Anterior cingulate cortex (tissue), 58 donors: ENCODE results near the gene ACAP3.
A peak's percentile ranks its signal among the peaks of the same experiment; 100 is the strongest.

Experiments used
- DNase-seq, 58 donors: peaks; one replicate each; lab custom pipeline; 2025; lab: John Stamatoyannopoulos, UW

Gene ACAP3, protein sequence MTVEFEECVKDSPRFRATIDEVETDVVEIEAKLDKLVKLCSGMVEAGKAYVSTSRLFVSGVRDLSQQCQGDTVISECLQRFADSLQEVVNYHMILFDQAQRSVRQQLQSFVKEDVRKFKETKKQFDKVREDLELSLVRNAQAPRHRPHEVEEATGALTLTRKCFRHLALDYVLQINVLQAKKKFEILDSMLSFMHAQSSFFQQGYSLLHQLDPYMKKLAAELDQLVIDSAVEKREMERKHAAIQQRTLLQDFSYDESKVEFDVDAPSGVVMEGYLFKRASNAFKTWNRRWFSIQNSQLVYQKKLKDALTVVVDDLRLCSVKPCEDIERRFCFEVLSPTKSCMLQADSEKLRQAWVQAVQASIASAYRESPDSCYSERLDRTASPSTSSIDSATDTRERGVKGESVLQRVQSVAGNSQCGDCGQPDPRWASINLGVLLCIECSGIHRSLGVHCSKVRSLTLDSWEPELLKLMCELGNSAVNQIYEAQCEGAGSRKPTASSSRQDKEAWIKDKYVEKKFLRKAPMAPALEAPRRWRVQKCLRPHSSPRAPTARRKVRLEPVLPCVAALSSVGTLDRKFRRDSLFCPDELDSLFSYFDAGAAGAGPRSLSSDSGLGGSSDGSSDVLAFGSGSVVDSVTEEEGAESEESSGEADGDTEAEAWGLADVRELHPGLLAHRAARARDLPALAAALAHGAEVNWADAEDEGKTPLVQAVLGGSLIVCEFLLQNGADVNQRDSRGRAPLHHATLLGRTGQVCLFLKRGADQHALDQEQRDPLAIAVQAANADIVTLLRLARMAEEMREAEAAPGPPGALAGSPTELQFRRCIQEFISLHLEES

DNA sequence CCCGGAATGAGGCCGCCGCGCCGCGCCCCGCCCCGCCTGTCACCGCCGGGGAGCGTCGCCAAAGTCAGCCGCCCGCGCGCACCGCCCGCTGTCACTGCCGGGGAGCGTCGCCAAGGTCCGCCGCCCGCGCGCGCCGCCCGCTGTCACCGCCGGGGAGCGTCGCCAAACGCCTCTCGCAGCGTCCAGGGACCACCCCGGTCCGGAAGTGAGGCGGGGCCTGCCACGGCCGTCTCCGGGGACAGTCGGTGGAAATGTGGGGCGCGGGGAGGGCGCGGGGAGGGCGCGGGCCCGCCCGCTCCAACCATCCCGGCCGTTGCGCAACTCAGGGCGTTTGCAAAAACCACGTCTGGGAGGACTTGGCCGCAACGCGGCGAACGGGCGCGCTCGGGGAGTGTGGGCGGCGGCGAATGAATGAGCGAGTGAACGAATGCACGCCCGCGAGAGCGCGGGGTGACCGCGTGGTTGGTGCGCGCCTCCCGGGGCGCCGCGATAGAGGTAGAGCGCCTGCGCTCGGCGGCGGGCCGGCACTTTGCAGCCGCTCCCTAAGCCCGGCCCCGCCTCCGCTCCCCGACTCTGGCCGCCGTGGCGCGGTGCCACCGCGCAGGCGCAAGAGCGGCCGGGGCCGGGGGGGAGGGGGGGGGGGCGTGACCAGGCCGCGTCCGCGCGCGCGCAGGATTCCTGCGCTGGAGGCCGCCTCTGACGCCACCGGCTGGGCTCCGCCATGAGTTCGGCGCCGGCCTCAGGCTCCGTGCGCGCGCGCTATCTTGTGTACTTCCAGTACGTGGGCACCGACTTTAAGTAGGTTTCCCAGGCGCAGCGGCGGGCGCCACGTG, at the start of gene ACAP3, which contains the start of gene PUSL1:
Gene ACAP3 (minus strand): TSS at position 8 of the 833 bp plus-strand sequence. CDS start 115 bp downstream, outside the sequence.
Gene PUSL1 (plus strand): TSS at position 675 of the 833 bp plus-strand sequence. CDS start 47 bp downstream, at position 722.
- DNase-seq, result peak in 56 of 58 donors; percentile 78 to 98 (median 90)

DNA sequence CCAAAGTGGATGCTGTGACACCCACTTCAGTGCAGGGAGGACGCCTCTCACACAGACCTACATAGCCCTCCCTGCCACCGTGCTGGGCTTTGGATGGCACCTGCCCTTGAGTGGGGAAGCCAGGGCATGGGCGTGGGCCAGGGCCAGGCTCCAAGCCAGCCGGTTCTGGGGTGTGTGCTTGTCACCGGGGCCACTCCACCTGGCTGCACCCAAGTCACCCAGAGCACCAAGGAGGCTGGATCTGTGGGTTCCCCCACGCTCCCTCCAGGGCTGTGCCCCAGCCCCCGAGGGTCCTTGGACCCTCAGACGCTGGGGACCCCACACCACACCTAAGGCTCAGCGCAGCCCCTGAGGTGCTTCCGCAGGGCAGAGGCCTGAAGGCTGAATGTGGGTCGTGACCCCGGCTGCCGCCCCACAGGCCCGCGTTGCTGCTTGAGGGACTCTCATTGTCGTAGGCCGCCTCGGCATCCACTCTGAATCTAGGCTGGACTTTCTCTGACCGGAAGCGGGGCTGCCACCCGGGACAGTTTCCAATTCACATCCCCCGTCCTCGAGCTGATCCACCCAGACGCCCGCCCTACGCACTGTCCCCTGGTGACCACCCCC, 49.2 kb upstream of the ACAP3 start:
- DNase-seq, result no peak

DNA sequence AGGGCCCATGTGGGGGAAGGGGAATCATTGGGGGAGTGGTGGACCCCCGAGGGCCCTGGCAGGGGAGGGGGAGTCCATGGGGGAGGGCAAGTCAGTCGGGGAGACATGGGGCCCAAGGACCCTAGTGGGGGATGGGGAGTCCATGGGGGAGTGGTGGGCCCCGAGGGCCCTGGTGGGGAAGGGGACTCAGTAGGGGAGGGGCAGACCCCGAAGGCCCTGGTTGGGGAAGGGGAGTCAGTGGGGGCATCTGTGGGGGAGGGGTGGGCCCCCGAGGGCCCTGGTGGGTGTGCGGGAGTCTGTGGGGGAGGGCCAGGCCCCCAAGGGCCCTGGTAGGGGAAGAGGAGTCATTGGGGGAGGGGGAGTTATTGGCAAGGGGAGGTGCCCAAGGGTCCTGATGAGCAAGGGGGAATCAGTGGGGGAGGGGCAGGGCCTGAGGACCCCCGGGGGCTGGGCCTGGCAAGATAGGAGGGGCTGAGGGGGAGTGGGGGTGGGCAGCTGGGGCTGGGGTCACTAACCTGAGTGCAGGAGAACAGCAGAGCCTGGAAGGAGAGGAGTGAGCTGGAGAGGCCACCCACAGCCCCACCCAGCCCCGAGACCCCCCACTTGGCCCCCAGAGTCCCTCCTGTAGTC, 48.6 kb upstream of the ACAP3 start:
- DNase-seq, result no peak

DNA sequence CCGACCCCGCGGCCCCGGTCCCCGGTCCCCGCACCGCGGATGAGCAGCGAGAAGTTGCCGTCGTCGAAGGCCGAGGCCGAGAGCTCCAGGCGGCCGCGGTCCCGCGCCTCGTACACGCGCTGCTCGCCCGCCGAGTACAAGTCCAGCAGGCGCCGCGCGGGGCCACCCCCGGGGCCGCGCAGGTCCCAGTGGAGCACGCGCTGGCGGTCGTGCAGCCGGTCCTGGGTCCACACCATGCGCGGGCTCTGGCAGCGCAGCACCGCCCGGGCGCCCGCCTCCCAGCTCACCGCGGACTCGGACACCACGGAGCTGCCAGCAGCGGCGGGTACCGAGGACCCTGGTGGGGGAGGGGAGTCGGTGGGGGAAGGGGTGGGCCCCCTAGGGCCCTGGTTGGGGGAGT, 47.7 kb upstream of the ACAP3 start:
- DNase-seq, result peak in 3 of 58 donors; percentile 28 to 33 (median 28)

DNA sequence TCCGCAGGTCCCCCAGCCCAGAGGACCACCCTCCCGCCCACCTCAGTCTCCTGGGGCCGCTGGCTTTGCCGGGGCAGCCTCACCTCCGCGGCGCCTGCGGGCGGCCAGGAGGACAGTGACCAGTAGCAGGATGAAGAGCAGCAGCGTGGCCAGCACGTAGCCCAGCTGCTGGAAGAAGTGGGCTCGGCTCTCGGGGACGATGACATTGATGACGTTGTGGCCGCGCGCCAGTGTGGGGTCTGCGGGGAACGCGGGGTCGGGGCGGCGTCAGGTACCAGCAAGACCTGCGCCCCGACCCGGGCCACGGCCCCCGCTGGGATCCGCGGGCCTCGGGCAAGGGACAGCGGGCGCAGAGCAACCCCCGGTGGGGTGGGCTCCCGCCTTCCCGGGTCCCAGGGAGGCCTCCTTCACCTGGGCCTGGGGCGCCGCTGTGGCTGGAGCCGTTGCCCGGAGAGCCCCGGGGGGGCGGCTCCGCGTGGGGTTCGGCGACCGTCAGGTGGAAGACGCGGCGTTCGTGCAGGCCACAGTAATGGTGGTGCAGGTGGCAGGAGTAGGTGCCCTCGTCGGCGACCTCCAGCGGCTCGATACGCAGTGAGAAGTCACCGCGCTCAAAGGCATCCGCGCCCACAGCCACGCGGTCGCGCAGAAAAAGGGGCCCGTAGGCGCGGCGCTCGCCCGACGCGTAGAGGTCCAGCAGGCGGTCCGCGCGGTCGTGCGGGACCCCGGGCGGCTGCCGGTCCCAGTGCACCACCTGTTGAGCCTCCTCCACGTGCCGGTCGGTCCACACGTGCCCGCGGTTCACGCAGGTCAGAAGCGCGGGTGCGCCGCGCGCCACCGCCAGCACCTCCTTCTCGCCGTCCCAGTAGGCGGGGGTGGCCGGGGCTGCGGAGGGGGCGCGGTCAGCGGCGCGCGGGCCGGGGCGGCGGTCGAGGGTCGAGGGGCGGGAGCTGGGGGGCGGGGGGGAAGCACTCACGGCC, 46.8 kb upstream of the ACAP3 start:
- no peak for DNase-seq

DNA sequence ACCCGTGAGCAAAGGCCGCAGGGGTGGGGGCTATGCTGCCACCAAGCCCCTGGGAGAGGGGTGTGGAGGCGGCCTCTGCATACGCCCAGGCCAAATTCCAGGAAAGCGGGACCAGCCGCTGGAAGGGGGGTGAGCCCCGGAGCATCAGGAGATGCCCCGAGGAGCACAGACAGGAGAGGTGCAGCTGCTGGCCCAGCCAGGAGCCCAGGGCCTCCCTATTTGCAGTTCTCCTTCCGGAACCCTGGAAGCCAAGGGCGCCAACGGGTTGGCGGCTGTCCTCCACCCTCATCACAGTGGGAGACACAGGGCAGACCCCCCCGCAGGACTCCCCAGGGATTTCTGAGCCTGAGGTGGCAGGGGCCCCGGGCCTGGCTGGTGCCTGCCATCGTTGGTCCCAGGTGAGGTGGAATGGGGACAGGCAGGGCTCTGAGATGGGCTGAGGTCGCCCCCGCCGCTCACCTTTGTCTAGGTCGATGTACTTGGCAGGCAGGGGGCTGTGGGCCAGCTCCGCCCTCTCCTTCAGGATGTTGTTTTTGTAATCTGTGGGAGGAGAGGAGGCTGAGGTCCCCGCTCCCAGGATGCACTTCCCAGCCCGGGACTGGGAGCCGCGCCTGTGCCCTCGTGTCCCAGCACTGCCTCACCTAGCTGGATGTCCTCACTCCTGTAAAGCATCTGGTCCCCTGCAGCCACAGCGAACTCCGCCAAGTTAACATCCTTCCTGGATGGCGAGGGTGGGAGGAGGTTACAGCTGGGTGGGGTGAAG, 45.8 kb upstream of the ACAP3 start:
- no peak for DNase-seq

DNA sequence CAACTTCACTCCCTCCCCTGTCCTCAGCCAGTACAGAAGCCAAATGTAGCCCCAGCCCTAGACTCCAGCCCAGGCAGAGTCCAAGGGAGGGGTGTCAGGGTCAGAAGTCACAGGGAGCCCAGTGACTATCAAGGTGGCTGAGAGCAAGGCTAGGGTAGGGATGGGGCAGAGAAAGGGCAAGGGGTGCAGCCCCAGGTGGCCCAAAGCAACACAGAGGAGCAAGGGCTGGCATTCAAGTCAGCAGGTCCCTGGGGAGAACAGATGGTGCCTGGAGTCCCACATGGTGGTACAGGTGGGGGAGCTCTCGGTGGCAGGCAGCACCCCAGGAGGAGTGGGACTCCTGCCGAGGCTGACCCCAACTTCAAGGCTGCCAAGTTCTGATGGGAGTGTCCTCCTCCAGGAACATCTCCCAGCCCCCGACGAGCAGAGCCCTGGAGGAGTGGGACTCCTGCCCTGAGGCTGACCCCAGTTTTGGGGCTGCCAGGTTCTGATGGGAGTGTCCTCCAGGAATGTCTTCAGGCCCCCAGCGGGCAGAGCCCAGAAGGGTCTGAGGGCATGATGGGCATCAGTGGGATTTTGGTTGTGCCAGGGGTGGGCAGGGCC, 45.2 kb upstream of the ACAP3 start:
- no peak for DNase-seq

DNA sequence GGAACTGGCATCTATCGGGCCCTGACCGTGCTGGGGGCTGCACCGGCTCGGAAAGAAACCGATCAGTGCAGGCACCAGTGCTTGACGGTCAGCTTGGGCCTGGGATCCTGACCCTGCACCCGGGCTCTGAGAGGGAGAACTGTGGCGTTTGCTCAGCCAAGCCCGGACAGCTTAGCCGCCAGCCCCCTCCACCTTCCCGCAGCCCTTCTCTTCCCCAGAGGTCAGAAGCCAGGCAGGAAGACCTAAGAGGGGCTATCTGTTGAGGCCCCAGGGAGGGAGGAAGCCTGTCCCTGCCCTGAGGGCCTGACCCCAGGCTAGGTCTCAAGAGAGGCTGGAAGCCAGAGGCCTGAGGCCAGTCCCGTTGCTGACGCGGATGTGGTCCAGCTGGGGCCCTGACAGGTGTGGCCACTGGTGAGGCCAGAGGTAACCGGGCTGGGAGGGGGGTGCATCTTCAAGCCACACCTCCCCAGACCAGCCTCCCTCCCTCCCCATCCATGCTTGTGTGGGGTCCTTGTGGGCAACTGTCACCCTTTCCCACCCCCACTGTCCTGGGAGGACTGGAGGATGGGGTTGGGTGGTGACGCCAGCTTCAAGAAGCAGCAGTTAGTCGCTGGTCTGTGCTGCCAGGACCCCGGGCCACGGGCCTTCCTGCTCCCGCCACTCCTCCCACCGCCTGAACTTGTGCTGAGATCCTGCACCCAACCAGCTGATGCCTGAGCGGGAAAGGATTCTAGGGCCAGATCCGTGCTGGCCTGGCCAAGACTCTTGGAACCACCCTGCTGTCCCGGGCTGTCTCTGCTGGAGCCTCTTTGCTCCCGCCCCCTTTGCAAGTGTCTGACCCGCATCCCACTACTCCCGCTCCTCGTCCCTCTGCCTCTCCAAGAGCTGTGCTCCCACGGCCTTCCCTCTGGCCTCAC, 44.0 kb upstream of the ACAP3 start:
- no peak for DNase-seq

DNA sequence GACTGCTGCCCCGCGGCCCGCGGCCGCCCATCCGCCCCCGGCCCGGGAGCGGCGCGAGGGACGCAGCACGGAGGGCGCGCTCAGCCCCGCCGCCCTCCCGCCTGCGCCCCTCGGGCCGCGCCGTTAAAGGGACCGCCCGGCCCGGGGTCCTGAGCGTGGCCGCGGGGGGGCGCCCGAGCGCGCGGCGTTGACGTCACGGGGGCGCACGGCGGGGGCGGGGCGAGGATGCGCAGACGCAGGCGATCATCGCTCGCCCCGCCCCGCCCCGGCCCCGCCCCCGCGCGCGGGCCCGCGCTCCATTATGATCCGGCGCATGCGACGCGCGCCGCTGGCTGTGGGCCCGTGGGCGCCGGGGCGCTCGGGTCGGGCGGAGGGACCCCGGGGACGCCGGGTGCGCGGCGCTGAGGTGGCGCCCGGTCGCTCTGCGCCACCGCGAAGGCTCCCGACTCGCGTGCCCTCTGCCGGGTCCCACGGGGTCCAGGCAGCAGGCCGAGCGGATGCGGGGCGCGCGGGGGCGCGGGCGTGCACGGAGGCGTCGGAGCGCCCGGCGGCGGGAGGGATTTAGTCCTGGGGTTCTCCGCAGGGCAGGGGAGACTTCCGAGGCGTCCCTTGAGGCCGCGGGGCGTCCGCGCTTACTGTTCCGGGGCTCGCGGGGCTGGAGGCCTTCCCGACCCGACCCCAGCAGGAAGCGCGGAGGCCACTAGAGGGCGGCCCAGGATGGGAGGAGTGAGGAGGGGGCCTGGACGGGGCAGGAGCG, 41.7 kb upstream of the ACAP3 start, which contains the start of gene DVL1:
Gene DVL1 (minus strand): TSS at position 163 of the 757 bp plus-strand sequence. CDS start 353 bp downstream, outside the sequence.
- DNase-seq, result peak in 41 of 58 donors; percentile 19 to 77 (median 57)

DNA sequence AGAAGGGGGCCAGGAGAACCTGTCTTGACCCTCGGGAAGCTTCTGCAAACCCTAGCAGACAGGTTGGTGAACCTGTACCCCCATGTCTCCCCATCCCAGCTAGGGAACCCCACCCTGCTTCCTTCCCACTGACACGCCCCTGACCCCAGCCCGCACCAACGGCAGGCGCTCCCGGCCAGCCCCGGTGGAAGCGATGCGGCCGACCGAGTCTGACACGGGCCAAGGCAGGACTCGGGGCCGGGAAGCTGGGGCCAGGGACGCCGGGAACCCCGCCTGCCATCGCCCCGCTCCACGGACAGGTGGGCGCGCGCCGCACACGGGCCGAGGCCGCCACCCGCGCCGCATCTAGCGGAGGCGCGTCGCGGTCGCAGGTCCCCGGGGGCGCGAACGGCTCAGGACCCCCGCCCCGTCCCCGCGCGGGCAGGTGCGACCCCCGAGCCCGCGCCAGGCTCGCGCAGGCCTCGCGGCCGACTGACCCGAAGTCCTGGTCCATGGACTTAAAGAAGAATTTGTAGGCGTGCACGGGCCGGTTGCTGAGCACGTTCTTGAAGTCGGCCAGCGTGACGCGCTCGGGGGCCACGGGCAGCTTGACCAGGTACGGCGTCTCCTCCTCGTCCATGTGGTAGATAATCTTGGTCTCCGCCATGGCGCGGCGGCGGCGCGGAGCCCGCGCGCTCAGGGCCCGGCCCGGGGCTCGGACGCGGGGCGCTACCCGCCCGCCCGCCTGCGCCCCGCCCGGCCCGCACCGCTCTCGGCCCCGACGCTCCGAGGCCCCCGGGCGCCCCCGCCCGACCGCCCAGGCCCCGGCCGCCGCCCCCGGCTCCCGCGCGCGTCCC, 40.9 kb upstream of the ACAP3 start:
- DNase-seq, result peak in 1 of 58 donors; percentile 17

DNA sequence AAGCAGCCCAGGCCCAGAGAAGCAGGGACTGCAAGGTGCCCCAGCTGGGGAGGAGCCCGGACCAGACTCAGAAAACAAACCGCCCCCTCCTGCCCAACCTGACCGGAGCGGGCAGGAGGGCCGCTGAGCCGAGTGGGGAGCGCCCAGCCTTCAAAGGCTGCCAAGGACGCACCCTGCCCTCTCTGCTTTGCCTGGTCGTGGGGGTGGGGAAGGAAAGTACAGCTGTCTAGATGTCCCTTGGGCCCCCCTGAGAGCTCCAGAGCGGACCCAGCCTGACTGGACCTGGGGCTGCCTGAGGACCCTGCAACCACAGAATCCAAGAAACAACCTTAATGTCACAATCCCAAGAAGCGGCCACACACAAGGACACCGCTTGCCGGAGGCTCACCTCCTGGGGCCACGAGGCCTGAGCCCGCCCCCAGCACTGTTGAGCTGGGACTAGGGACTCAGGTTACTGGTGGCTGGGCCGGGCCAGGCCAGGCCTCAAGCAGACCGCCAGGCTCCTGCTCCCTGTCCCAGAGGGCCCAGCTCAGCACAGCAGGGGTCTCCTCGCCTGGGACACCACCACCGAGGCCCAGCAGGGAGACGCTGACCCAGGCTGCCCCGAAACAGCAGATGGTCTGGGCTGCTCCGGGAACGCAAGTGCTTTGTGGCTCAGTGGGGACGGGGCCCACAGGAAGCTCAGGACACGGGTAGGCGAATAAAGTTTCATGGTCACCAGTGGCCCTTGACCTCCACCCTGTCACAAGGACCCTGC, 40.1 kb upstream of the ACAP3 start:
- DNase-seq, result no peak

DNA sequence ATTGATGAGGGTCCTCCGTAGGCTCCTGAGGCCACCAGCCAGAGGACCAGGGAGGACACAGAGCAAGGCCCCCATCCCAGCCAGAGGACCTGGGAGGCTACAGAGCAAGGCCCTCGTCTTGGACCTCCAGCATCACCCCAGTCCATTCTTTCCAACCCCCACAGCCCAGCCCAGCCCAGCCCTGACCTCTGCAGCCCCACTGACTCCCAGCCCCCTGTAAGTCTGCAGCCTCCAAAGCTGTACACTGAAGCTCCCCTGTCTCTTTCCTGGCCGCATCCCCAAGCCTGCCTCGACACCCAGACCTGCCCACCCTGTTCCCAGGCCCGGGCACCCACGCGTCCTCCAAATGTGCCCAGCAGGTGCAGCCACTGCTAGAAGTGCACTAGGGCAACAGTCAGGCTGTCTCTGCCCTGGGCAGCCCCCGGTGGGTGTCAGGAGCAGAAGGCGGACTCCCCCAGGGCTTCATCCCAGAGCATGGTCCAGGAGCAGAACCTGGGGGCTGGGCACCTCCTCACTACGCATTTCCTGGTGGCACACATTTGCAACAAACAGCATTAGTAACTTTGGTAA, 39.4 kb upstream of the ACAP3 start:
- DNase-seq, result no peak

DNA sequence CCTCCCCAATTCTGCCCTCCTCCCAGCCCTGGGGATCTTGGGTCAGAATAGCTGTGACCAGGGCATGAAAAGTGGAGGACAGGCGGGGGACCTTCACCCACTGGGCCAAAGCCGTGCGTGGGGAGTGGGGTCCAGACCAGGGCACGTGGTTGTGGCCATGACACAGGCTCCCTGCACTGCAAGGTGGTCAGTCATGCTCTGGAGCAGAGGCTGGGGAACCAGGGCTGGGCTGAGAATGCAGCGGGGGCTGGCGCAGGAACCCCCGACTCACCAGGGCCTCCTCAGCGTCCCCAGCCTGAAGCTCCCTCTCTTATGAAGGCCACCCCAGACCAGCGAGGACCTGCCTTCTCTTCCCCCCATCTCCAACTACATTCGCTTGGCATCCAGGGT, 38.8 kb upstream of the ACAP3 start:
- DNase-seq, result no peak
